Measurements from ENCODE around the gene DEXI. TPM values are rescaled to one million over a fixed set of nuclear protein-coding genes. Genes with fewer than 3 reads are reported as not detected.

The DEXI gene
- total RNA-seq (10 to 100 TPM; 26.5 to 73.4 (median 49.7) TPM), polyA plus RNA-seq (10 to 100 TPM; 31.3 to 43.6 TPM)
- long read RNA-seq, donor 1, full-length matches to known transcripts: 7 of 8 reads
- long read RNA-seq, donor 1, partial matches to known transcripts: 0 of 8 reads
- long read RNA-seq, donor 1, other reads (novel, unspliced or antisense): 1 of 8 reads
- long read RNA-seq, donor 2, full-length matches to known transcripts: 28 of 28 reads
- long read RNA-seq, donor 2, partial matches to known transcripts: 0 of 28 reads
- long read RNA-seq, donor 2, other reads (novel, unspliced or antisense): 0 of 28 reads
- long read RNA-seq, donor 3, full-length matches to known transcripts: 100 of 107 reads
- long read RNA-seq, donor 3, partial matches to known transcripts: 0 of 107 reads
- long read RNA-seq, donor 3, other reads (novel, unspliced or antisense): 7 of 107 reads

DNA sequence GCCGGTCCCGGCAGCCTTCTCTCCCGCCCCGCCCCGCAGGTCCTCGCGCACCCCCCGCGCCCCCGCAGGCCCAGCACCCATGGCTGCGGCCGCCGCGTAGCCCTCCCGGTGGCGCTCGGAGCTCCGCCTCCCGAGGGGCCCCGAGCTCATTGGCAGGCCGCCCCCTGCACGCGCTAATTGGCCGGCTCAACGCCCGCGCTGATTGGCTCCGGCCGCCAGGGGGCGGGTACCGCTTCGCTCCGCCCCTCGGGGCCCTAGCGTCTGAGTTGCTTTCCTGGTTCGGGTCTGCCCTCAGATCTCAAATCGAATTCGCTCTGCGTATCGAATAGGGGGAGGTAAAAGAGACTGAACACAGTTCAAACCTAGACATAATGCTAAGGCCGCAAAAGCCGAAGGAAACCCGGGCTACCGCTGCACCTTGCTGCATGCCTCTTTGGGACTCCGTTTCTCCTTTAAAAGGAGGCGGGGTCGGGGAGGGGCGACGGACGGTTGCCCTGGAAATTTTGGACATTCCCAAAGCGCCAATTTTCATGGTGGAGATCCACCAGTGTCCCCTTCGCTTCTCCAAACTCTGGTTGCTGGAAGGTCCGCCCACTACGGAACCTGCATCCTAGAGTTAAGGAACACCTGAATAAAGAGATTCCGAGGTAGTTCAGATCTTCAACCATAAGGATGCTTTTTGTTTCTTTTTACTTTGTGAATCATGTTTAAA is at the start of gene DEXI:
DEXI (minus strand) TSS at position 117 of the 712 bp plus-strand sequence. CDS start 463 bp downstream, outside the sequence.
- peak; percentile 95 to 98 (median 97) for DNase-seq
- Histone ChIP-seq H3K4me3 (peak within 1 kb of the TSS; percentile 67), H3K4me1 (ENCODE audit: insufficient read depth) (peaks cover 24% of the 10 kb centered on the region), H3K36me3 (no peaks in the 10 kb centered on the region), H3K9me3 (no peaks in the 10 kb centered on the region), H3K27me3 (no peaks in the 10 kb centered on the region), H3K27ac (peak within 1 kb of the TSS; percentile 67 to 75)
- WGBS, 3 donors: 3 to 7% (median 7%) methylated on average over 31 to 55 of the region's 55 CpGs
- peak; percentile 31 for TF ChIP-seq POLR2A (IDR thresholded peaks at IDR 0.05)
- TF ChIP-seq CTCF (IDR thresholded peaks at IDR 0.05): peak in 2 of 3 donors; percentile 22 to 48
- peak; percentile 30 for TF ChIP-seq EP300 (IDR thresholded peaks at IDR 0.05)
- intact Hi-C loops (cut with DNase I): no loop called here

- Histone ChIP-seq H3K27ac (no peak overlapping the region), H3K4me1 (ENCODE audit: insufficient read depth) (peaks cover 4% of the 10 kb centered on the region), H3K27me3 (no peaks in the 10 kb centered on the region), H3K9me3 (no peaks in the 10 kb centered on the region), H3K36me3 (no peaks in the 10 kb centered on the region), H3K4me3 (no peak overlapping the region)
- intact Hi-C loops (cut with DNase I): no loop called here
- DNase-seq: no peak
- TF ChIP-seq EP300 (IDR thresholded peaks at IDR 0.05) (no peak), POLR2A (IDR thresholded peaks at IDR 0.05) (no peak), CTCF (IDR thresholded peaks at IDR 0.05) (no peak)
- WGBS, 3 donors: 84 to 96% (median 86%) methylated on average over 5 of the region's 5 CpGs
Measured at GRCh38 chr16:10990378-10990777, 48.1 kb upstream of the DEXI start.

DNA sequence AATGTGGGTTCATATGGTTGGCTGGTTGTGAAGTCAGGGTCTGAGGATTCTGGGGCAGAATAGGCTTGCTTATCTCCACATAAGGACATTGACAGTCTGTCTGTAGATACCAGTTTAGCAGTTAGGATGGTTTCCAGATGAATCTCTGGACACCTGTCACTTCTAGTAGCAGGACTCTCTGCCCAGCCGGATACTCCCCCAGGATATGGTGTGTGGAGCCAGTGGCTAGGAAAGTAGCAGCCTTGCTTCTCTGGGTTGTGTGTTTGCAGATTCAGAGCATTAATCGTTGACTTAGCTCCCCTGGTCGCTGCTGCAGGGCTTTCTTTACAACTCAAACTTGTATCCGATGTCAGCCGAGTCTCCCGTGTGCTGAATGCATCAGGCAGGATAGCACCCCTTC is 47.3 kb upstream of the DEXI start:
- intact Hi-C loops (cut with DNase I): no loop called here
- Histone ChIP-seq H3K36me3 (no peaks in the 10 kb centered on the region), H3K4me1 (ENCODE audit: insufficient read depth) (peaks cover 4% of the 10 kb centered on the region), H3K27ac (no peak overlapping the region), H3K27me3 (no peaks in the 10 kb centered on the region), H3K4me3 (no peak overlapping the region), H3K9me3 (no peaks in the 10 kb centered on the region)
- 80 to 83% (median 82%) methylated on average over 6 of the region's 6 CpGs for WGBS, 3 donors
- no peak for TF ChIP-seq CTCF (IDR thresholded peaks at IDR 0.05)
- no peak for TF ChIP-seq EP300 (IDR thresholded peaks at IDR 0.05)
- no peak for TF ChIP-seq POLR2A (IDR thresholded peaks at IDR 0.05)
- no peak for DNase-seq

DNA sequence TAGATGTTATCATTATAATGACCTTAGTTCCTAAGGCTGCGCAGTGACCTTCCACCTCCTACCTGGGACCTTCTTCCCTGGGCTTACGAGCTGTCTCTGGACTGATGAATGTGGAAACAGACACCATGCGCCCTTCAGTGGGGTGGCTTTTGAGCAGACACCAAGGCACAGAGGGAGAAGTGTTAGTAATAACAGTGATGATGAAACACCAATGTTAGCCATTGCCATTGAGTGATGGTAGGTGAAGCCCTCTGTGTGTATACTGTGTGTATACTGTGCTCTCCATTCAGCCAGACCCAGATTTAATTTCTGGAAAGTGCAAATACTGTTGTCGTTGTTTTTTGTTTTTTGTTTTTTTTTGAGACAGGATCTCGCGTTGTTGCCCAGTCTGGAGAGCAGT is 46.6 kb upstream of the DEXI start:
- WGBS, 3 donors: 79 to 95% (median 85%) methylated on average over 6 of the region's 6 CpGs

More for the DNA sequence above, 46.6 kb upstream of the DEXI start:
- no peaks in the 10 kb centered on the region for H3K27me3 ChIP-seq
- H3K27ac ChIP-seq: no peak overlapping the region
- TF ChIP-seq CTCF (IDR thresholded peaks at IDR 0.05): no peak
- TF ChIP-seq EP300 (IDR thresholded peaks at IDR 0.05): no peak
- TF ChIP-seq POLR2A (IDR thresholded peaks at IDR 0.05): no peak
- H3K4me1 ChIP-seq (ENCODE audit: insufficient read depth): peaks cover 4% of the 10 kb centered on the region
- no peak for DNase-seq
- no peaks in the 10 kb centered on the region for H3K9me3 ChIP-seq
- H3K36me3 ChIP-seq: no peaks in the 10 kb centered on the region
- intact Hi-C loops (cut with DNase I): no loop called here
- no peak overlapping the region for H3K4me3 ChIP-seq
